WTC11 (cell line): Measurements from ENCODE around the gene CAMTA1.

Experiments
- CTCF ChIP-seq: fragments of 200-600 bp; IDR thresholded peaks from 2 replicates; pipeline ENCODE4 v1.8.0; 2022; ENCODE audit warnings: antibody characterized with exemption
- ZNF121 ChIP-seq: sonication (generic); formaldehyde crosslinking; IDR thresholded peaks from 2 replicates; pipeline ENCODE4 v1.8.0; 2023; ENCODE audit warnings: missing genetic modification reagents

DNA sequence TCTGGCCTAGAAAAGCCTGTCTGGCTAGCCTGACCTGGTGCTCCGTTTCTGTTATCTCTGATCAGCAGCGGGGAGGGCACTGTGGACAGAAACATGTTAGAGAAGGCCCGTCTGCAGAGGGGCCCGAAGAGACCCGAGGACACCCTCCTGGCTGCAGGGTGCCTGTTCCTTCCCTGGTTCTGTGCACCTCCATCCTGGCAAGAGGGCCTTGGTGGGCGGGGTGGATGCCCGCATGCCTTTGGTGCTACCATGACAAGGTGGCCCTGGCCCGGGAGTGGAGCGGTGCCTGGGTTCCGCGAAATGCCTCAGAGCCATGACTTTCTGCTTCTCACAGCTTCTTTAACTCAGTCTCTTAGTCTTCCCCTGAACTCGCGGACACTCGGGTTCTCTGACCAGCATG lies 233.6 kb downstream of the CAMTA1 start:
- no peak for TF ChIP-seq CTCF
- TF ChIP-seq ZNF121 (CRISPR knock-in tag): no peak
